ENCODE measurements around the gene CCT6A.
"Not testable (repeated sequence)": the region's sequence is repeated elsewhere in the genome, so short reads cannot be mapped to it uniquely, and the experiment has no call there.

DNA sequence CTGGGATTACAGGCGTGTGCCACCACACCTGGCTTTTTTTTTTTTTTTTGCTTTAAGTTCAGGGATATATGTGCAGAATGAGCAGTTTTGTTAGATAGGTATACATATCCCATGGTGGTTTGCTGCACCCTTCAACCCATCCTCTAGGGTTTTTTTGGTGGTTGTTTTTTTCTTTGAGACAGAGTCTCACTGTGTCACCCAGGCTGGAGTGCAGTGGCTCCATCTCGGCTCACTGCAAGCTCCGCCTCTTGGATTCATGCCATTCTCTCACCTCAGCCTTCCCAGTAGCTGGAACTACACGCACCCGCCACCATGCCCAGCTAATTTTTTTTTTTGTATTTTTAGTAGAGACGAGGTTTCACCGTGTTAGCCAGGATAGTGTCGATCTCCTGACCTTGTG, 2.8 kb upstream of the CCT6A start:
- not testable (repeated sequence) for TF ChIP-seq POLR2A (IDR thresholded peaks at IDR 0.05; ENCODE audit: borderline replicate concordance, extremely low read depth, insufficient read depth, insufficient read length); CEBPB (IDR thresholded peaks at IDR 0.05; ENCODE audit: low read depth); ZNF274 (IDR thresholded peaks at IDR 0.05; ENCODE audit: low read depth, low read length); POLR2AphosphoS5 (IDR thresholded peaks at IDR 0.05; ENCODE audit: low read depth, low read length); FOSL1 (IDR thresholded peaks at IDR 0.05; ENCODE audit: low read depth); YY1 (IDR thresholded peaks at IDR 0.05; ENCODE audit: extremely low read depth, insufficient replicate concordance, low read depth, low read length); SRF (IDR thresholded peaks at IDR 0.05; ENCODE audit: low read depth); JUND (IDR thresholded peaks at IDR 0.05); SIN3A (IDR thresholded peaks at IDR 0.05; ENCODE audit: low read depth); EZH2phosphoT487 (IDR thresholded peaks at IDR 0.05; ENCODE audit: borderline replicate concordance)
- TF ChIP-seq, protein P1, sequence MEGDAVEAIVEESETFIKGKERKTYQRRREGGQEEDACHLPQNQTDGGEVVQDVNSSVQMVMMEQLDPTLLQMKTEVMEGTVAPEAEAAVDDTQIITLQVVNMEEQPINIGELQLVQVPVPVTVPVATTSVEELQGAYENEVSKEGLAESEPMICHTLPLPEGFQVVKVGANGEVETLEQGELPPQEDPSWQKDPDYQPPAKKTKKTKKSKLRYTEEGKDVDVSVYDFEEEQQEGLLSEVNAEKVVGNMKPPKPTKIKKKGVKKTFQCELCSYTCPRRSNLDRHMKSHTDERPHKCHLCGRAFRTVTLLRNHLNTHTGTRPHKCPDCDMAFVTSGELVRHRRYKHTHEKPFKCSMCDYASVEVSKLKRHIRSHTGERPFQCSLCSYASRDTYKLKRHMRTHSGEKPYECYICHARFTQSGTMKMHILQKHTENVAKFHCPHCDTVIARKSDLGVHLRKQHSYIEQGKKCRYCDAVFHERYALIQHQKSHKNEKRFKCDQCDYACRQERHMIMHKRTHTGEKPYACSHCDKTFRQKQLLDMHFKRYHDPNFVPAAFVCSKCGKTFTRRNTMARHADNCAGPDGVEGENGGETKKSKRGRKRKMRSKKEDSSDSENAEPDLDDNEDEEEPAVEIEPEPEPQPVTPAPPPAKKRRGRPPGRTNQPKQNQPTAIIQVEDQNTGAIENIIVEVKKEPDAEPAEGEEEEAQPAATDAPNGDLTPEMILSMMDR (IDR thresholded peaks at IDR 0.05 in 2 of 3, conservative IDR thresholded peaks at IDR 0.05 in 1 of 3; ENCODE audit: borderline replicate concordance in 1 of 3, insufficient read depth in 1 of 3, low read depth in 2 of 3, low read length in 2 of 3): not testable (repeated sequence)

Measured in HCT116 (cell line).